KMS-11 (cell line): ENCODE data around the gene ARL16.

Experiments
- H2AFZ ChIP-seq: fragments of 200-600 bp; sonication (generic); 2 replicates; pipeline ENCODE4 v1.6.1; 2016; ENCODE audit warnings: antibody characterized with exemption, mixed run types, low read depth
- H3K27ac ChIP-seq: fragments of 200-600 bp; sonication (generic); 2 replicates; pipeline ENCODE4 v1.6.1; 2016; ENCODE audit warnings: mild to moderate bottlenecking, mixed run types
- H3K27me3 ChIP-seq: fragments of 200-600 bp; sonication (generic); 2 replicates; pipeline ENCODE4 v1.6.1; 2017; ENCODE audit warnings: mild to moderate bottlenecking, low read depth, mixed run types, moderate library complexity; ENCODE audit not compliant: insufficient read depth
- H3K36me3 ChIP-seq: fragments of 200-600 bp; sonication (generic); 2 replicates; pipeline ENCODE4 v1.6.1; 2017; ENCODE audit warnings: mild to moderate bottlenecking, mixed run types; ENCODE audit not compliant: insufficient read depth
- H3K4me1 ChIP-seq: fragments of 200-600 bp; sonication (generic); 2 replicates; pipeline ENCODE4 v1.6.1; 2016; ENCODE audit warnings: mild to moderate bottlenecking, low read depth, mixed run types; ENCODE audit not compliant: poor library complexity, severe bottlenecking
- H3K4me2 ChIP-seq: fragments of 200-600 bp; sonication (generic); 2 replicates; pipeline ENCODE4 v1.7.0; 2016; ENCODE audit warnings: mild to moderate bottlenecking, mixed run types
- H3K4me3 ChIP-seq: fragments of 200-600 bp; sonication (generic); IDR thresholded peaks from 2 replicates; pipeline ENCODE4 v1.6.1; 2017; ENCODE audit warnings: low read depth, low read length, mixed read lengths; ENCODE audit not compliant: insufficient read depth
- H3K79me2 ChIP-seq: fragments of 200-600 bp; sonication (generic); 2 replicates; pipeline ENCODE4 v1.6.1; 2016; ENCODE audit warnings: low read depth, mixed run types; ENCODE audit not compliant: insufficient read depth
- H3K9ac ChIP-seq: fragments of 200-600 bp; sonication (generic); 2 replicates; pipeline ENCODE4 v1.6.1; 2016; ENCODE audit warnings: mild to moderate bottlenecking, mixed run types
- H4K20me1 ChIP-seq: fragments of 200-600 bp; sonication (generic); 2 replicates; pipeline ENCODE4 v1.6.1; 2016; ENCODE audit warnings: mild to moderate bottlenecking, mixed run types; ENCODE audit not compliant: insufficient read depth
- TF ChIP-seq, protein P1 (sequence below): fragments of 200-600 bp; sonication (generic); conservative IDR thresholded peaks from 2 replicates; pipeline ENCODE4 v1.6.1; 2017; ENCODE audit warnings: low read depth, mild to moderate bottlenecking, antibody characterized with exemption, low read length, moderate library complexity, mixed read lengths

The ARL16 gene

DNA sequence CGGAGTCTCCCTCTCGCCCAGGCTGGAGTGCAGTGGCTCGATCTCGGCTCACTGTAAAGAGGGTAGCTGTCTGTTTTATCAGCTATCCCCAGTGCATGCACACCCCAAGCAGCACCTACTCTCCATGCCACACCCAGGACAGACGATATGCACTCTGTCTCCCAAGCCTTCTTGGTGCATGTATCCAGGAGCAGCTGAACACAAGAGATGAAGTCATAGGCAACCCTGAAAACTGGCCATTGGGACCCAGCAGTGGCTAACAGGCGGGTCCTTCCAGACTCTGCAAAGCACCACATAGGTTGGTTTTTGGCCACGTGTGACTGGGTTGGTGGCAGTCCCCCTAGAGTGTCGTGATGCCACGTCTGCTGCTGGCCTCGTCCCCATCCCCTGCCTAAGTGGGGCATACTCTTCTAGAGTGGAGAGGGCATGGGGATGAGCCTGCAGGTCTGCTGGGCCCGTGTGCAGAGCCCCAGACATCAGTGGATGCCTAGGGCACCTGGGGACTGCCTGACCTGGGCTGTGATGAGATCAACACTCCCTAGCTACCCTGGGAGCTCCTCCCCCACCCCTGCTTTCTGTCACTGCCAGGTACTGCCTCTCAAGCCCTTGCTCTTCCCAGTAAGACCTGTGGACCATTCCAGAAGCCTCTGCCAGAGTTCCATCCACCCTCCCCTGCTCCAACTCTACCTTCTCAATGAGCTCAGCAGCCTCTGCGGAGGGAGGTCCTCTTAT, 36.6 kb downstream of the ARL16 start:
- TF ChIP-seq, protein P1, sequence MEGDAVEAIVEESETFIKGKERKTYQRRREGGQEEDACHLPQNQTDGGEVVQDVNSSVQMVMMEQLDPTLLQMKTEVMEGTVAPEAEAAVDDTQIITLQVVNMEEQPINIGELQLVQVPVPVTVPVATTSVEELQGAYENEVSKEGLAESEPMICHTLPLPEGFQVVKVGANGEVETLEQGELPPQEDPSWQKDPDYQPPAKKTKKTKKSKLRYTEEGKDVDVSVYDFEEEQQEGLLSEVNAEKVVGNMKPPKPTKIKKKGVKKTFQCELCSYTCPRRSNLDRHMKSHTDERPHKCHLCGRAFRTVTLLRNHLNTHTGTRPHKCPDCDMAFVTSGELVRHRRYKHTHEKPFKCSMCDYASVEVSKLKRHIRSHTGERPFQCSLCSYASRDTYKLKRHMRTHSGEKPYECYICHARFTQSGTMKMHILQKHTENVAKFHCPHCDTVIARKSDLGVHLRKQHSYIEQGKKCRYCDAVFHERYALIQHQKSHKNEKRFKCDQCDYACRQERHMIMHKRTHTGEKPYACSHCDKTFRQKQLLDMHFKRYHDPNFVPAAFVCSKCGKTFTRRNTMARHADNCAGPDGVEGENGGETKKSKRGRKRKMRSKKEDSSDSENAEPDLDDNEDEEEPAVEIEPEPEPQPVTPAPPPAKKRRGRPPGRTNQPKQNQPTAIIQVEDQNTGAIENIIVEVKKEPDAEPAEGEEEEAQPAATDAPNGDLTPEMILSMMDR: no peak
- H3K27me3 ChIP-seq: no peaks in the 10 kb centered on the region
- H3K4me2 ChIP-seq: no peak overlapping the region

DNA sequence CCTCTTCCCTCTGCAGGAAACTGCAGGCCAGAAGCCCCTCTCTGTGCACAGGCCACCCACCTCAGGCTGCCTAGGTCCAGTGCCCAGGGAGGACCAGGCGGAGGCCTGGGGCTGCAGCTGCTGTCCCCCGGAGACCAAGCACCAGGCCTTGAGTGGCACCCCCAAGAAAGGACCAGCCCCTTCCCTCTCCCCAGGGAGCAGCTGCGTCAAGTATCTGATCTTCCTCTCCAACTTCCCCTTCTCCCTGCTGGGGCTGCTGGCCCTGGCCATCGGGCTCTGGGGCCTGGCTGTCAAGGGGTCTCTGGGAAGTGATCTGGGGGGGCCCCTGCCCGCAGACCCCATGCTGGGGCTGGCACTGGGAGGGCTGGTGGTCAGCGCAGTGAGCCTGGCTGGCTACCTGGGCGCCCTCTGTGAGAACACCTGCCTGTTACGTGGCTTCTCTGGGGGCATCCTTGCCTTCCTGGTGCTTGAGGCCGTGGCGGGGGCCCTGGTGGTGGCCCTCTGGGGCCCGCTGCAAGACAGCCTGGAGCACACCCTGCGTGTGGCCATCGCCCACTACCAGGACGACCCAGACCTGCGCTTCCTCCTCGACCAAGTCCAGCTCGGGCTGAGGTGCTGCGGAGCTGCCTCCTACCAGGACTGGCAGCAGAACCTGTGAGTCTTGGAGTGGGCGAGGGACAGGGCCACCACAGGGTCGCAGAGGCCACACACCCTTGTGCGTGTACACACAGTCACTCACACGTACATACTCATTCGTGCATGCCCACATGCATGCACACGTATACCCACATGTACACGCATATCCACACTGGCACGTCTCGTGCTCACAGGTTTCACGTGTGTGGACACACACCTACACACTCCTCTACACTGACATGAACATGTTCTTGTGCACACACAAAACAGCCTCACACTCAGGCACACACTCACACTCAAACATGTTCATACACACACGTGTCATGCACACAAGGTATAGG, 38.3 kb downstream of the ARL16 start:
- no peak overlapping the region for H3K4me2 ChIP-seq
- no peak overlapping the region for H2AFZ ChIP-seq
- no peaks in the 10 kb centered on the region for H4K20me1 ChIP-seq
- no peak overlapping the region for H3K4me3 ChIP-seq
- no peaks in the 10 kb centered on the region for H3K36me3 ChIP-seq
- no peak overlapping the region for H3K9ac ChIP-seq
- no peaks in the 10 kb centered on the region for H3K79me2 ChIP-seq
- TF ChIP-seq, protein P1: no peak
- H3K27ac ChIP-seq: no peak overlapping the region
- H3K4me1 ChIP-seq: no peaks in the 10 kb centered on the region
- H3K27me3 ChIP-seq: no peaks in the 10 kb centered on the region

More for the DNA sequence above, 36.6 kb downstream of the ARL16 start:
- Histone ChIP-seq H3K9ac (no peak overlapping the region), H3K36me3 (no peaks in the 10 kb centered on the region), H4K20me1 (no peaks in the 10 kb centered on the region), H2AFZ (no peak overlapping the region), H3K4me3 (no peak overlapping the region), H3K79me2 (no peaks in the 10 kb centered on the region), H3K27ac (no peak overlapping the region), H3K4me1 (no peaks in the 10 kb centered on the region)

DNA sequence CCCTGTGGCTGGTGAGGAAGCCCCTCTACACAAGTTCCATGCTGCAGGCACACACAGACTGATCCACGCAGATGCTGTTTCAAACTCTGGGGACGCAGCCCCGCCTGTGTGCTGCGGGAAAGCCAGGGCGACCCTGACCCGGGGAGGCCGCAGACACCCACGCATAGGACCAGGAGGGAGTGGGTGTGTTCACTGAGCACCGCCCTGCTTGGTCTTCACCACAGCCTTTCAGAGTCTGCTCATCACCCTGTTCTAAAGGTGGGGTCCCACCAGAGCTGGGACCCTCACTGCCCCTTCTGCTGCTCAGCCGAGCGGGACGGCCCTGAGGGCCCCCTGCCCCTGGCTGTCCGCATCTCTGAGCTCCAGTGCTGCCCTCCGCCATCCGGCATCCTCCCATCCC, 39.1 kb downstream of the ARL16 start:
- no peak overlapping the region for H3K9ac ChIP-seq
- H3K36me3 ChIP-seq: no peaks in the 10 kb centered on the region
- H3K27me3 ChIP-seq: no peaks in the 10 kb centered on the region
- H3K4me1 ChIP-seq: no peaks in the 10 kb centered on the region
- H3K27ac ChIP-seq: no peak overlapping the region
- H2AFZ ChIP-seq: no peak overlapping the region
- no peak overlapping the region for H3K4me3 ChIP-seq
- no peak overlapping the region for H3K4me2 ChIP-seq
- H4K20me1 ChIP-seq: no peaks in the 10 kb centered on the region
- H3K79me2 ChIP-seq: no peaks in the 10 kb centered on the region
- TF ChIP-seq, protein P1: no peak

DNA sequence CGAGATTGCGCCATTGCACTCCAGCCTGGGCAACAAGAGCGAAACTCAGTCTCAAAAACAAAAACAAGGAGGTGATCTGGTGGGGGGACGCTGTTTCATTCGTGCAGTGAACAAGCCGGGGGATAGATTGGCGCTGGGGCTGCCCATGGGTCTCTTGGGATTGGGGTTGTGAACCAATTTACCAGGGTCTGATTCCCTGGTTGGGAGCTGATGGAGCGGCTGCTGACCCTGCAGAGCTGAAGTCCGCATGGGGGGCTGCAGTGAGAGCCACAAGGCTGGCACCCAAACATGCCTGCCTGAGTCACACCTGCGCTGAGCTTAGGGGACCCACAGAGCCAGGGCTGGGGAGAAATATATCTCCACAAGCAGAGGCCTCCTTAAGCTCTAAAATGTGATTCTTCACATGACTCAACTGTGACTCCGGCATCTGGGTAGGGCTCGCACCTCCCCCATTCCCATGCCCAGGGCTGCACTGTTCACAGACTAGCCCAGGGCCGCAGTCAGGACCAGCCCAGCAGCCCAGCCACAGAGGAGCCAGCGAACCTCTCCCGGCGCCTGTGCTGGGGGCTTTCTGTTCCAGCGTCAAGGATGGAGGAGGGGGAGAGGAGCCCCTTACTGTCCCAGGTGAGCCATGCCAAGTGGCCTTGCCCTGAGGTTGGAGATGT, 41.6 kb downstream of the ARL16 start:
- Histone ChIP-seq H3K36me3 (no peaks in the 10 kb centered on the region), H3K79me2 (no peaks in the 10 kb centered on the region), H3K9ac (no peak overlapping the region), H3K4me3 (no peak overlapping the region), H4K20me1 (no peaks in the 10 kb centered on the region), H3K4me2 (no peak overlapping the region), H3K27ac (no peak overlapping the region), H2AFZ (no peak overlapping the region), H3K27me3 (no peaks in the 10 kb centered on the region), H3K4me1 (no peaks in the 10 kb centered on the region)
- TF ChIP-seq, protein P1: no peak
